H1 (cell line): ENCODE data around the gene KCTD21. TPM values are rescaled to one million over a fixed set of nuclear protein-coding genes. Genes with fewer than 3 reads are reported as not detected.

Experiments used
- CTCF ChIA-PET: fragments of 300-600 bp; sonication (Branson Sonifier 250); formaldehyde crosslinking; loops from one replicate; lab custom pipeline; 2021; ENCODE audit not compliant: partially characterized antibody; lab: Charles Lee
- POLR2A ChIA-PET: fragments of 300-600 bp; sonication (Branson Sonifier 250); formaldehyde crosslinking; loops from one replicate; lab custom pipeline; 2021; ENCODE audit warnings: inconsistent platforms; ENCODE audit not compliant: partially characterized antibody; lab: Charles Lee
- DNase-seq, 2 experiments: peaks; one replicate each; pipeline versions ENCODE4 v3.0.0 to v3.0.0-alpha.2; 2010 to 2022; ENCODE audit warnings: low spot score in 2 of 2, low read depth in 1 of 2, mixed read lengths in 1 of 2
- FAIRE-seq: peaks from 2 replicates; lab custom pipeline; 2011; peaks lifted over from hg19 to GRCh38; lab: Jason Lieb, UNC
- H2AFZ ChIP-seq: 2 replicates; pipeline ENCODE4 v1.8.1; 2012; ENCODE audit warnings: low read length, inconsistent platforms
- H2AK5ac ChIP-seq: 2 replicates; pipeline ENCODE4 v1.6.1; 2013; ENCODE audit warnings: low read depth, low read length
- H2BK120ac ChIP-seq: replicated peaks from 2 replicates; pipeline ENCODE3; 2013; ENCODE audit warnings: low read depth, low read length, inconsistent platforms
- H2BK12ac ChIP-seq: 2 replicates; pipeline ENCODE4 v1.6.1; 2013; ENCODE audit warnings: low read depth, low read length
- H2BK15ac ChIP-seq: 2 replicates; pipeline ENCODE4 v1.6.1; 2013; ENCODE audit warnings: low read length
- H2BK20ac ChIP-seq: 2 replicates; pipeline ENCODE4 v1.6.1; 2013; ENCODE audit warnings: low read length
- H2BK5ac ChIP-seq: 2 replicates; pipeline ENCODE4 v1.6.1; 2013; ENCODE audit warnings: low read depth, low read length
- H3K14ac ChIP-seq: 2 replicates; pipeline ENCODE4 v1.6.1; 2013; ENCODE audit warnings: inconsistent platforms; ENCODE audit not compliant: insufficient read length
- H3K18ac ChIP-seq: 2 replicates; pipeline ENCODE4 v1.6.1; 2013; ENCODE audit warnings: low read length; ENCODE audit errors: extremely low read depth
- H3K23ac ChIP-seq: 2 replicates; pipeline ENCODE4 v1.6.1; 2013; ENCODE audit warnings: inconsistent platforms; ENCODE audit not compliant: insufficient read length
- H3K23me2 ChIP-seq: 2 replicates; pipeline ENCODE4 v1.6.1; 2013; ENCODE audit warnings: low read depth, low read length
- H3K27ac ChIP-seq: 2 replicates; pipeline ENCODE4 v1.6.1; 2011; ENCODE audit warnings: low read depth, low read length, inconsistent platforms
- H3K27me3 ChIP-seq, 4 experiments: replicated peaks in 1 of 4; 1 replicate in 1 of 4; 2 replicates in 3 of 4; pipeline versions ENCODE4 v1.6.1 to v1.8.1; 2011 to 2013; ENCODE audit warnings: low read length in 3 of 4, mild to moderate bottlenecking in 3 of 4, inconsistent platforms in 2 of 4, mixed read lengths in 2 of 4, moderate library complexity in 1 of 4; ENCODE audit not compliant: control insufficient read depth in 3 of 4, insufficient read depth in 3 of 4; ENCODE audit errors: extremely low read depth in 1 of 4
- H3K36me3 ChIP-seq, 4 experiments: 2 replicates each; pipeline versions ENCODE4 v1.6.1 to v1.8.1; 2011 to 2013; ENCODE audit warnings: mild to moderate bottlenecking in 4 of 4, low read length in 3 of 4, moderate library complexity in 2 of 4, control low read depth in 1 of 4, inconsistent platforms in 1 of 4; ENCODE audit not compliant: insufficient read depth in 4 of 4, control insufficient read depth in 2 of 4
- H3K4ac ChIP-seq: replicated peaks from 2 replicates; pipeline ENCODE3; 2013; ENCODE audit warnings: low read length, low read depth, mixed read lengths, inconsistent platforms; ENCODE audit not compliant: insufficient read length
- H3K4me1 ChIP-seq, 4 experiments: replicated peaks in 1 of 4; 1 replicate in 1 of 4; 2 replicates in 3 of 4; pipeline versions ENCODE4 v1.6.1 to v1.8.1; 2011 to 2013; ENCODE audit warnings: low read length in 3 of 4, inconsistent platforms in 2 of 4, mixed read lengths in 1 of 4; ENCODE audit not compliant: insufficient read depth in 4 of 4, control insufficient read depth in 3 of 4
- H3K4me2 ChIP-seq, 2 experiments: 2 replicates each; pipeline versions ENCODE4 v1.6.1 to v1.8.1; 2011 to 2013; ENCODE audit warnings: low read depth in 2 of 2, low read length in 2 of 2, control low read depth in 1 of 2, inconsistent platforms in 1 of 2, mild to moderate bottlenecking in 1 of 2; ENCODE audit not compliant: insufficient read depth in 1 of 2
- H3K4me3 ChIP-seq, 4 experiments: fragments of 200-600, 300-600 bp in 1 of 4; sonication (generic), shearing (Covaris generic), sonication (Bioruptor Twin) in 1 of 4; 2 replicates each; pipeline versions ENCODE4 v1.5.1 to v1.8.1; 2011 to 2016; ENCODE audit warnings: low read length in 4 of 4, low read depth in 3 of 4, control low read depth in 2 of 4, inconsistent platforms in 2 of 4, mild to moderate bottlenecking in 2 of 4, mixed read lengths in 1 of 4, moderate library complexity in 1 of 4; ENCODE audit not compliant: insufficient read depth in 2 of 4; ENCODE audit errors: extremely low read depth in 1 of 4
- H3K56ac ChIP-seq: replicated peaks from 2 replicates; pipeline ENCODE3; 2013; ENCODE audit warnings: low read depth, mild to moderate bottlenecking, mixed read lengths, low read length, inconsistent platforms; ENCODE audit not compliant: insufficient read length
- H3K79me1 ChIP-seq: 2 replicates; pipeline ENCODE4 v1.6.1; 2013; ENCODE audit warnings: low read depth, low read length, control low read depth
- H3K79me2 ChIP-seq, 2 experiments: 2 replicates each; pipeline versions ENCODE4 v1.6.1 to v1.8.1; 2012 to 2013; ENCODE audit warnings: low read length in 2 of 2, mild to moderate bottlenecking in 2 of 2, inconsistent platforms in 1 of 2; ENCODE audit not compliant: insufficient read depth in 2 of 2, control insufficient read depth in 1 of 2
- H3K9ac ChIP-seq, 4 experiments: replicated peaks in 1 of 4; 1 replicate in 1 of 4; 2 replicates in 3 of 4; pipeline versions ENCODE4 v1.6.1 to v1.8.1; 2011 to 2013; ENCODE audit warnings: low read depth in 3 of 4, low read length in 3 of 4, control low read depth in 2 of 4, mild to moderate bottlenecking in 2 of 4, moderate library complexity in 2 of 4, inconsistent platforms in 1 of 4; ENCODE audit errors: extremely low read depth in 1 of 4
- H3K9me3 ChIP-seq, 2 experiments: 2 replicates each; pipeline versions ENCODE4 v1.6.1 to v1.8.1; 2012 to 2013; ENCODE audit warnings: mild to moderate bottlenecking in 2 of 2, moderate library complexity in 2 of 2, control low read depth in 1 of 2, inconsistent platforms in 1 of 2, low read depth in 1 of 2, low read length in 1 of 2, mixed read lengths in 1 of 2; ENCODE audit not compliant: insufficient read depth in 2 of 2
- H4K20me1 ChIP-seq, 2 experiments: replicated peaks in 1 of 2; 2 replicates each; pipeline versions ENCODE3 to v1.8.1; 2011 to 2013; ENCODE audit warnings: inconsistent platforms in 2 of 2, low read length in 2 of 2, mild to moderate bottlenecking in 1 of 2; ENCODE audit not compliant: insufficient read depth in 2 of 2, control insufficient read depth in 1 of 2
- H4K5ac ChIP-seq: 2 replicates; pipeline ENCODE4 v1.6.1; 2013; ENCODE audit warnings: low read length, low read depth, mixed read lengths, inconsistent platforms; ENCODE audit not compliant: insufficient read length
- H4K8ac ChIP-seq: 2 replicates; pipeline ENCODE4 v1.8.0; 2013; ENCODE audit warnings: mild to moderate bottlenecking, moderate library complexity, low read length, inconsistent platforms; ENCODE audit not compliant: insufficient read depth; ENCODE audit errors: extremely low read depth
- H4K91ac ChIP-seq: replicated peaks from 2 replicates; pipeline ENCODE3; 2013; ENCODE audit warnings: low read length, mixed read lengths, inconsistent platforms; ENCODE audit not compliant: insufficient read length
- ATF2 ChIP-seq: IDR thresholded peaks from 2 replicates; pipeline ENCODE4 v1.6.1; 2012; ENCODE audit warnings: low read length, inconsistent platforms
- BACH1 ChIP-seq: IDR thresholded peaks from 2 replicates; pipeline ENCODE4 v1.6.1; 2012; ENCODE audit warnings: low read length, improper control_type of control experiment
- CHD2 ChIP-seq: IDR thresholded peaks from 2 replicates; pipeline ENCODE4 v1.6.1; 2012; ENCODE audit warnings: low read length, improper control_type of control experiment
- CREB1 ChIP-seq: IDR thresholded peaks from 2 replicates; pipeline ENCODE4 v1.6.1; 2012; ENCODE audit warnings: inconsistent platforms
- EZH2 ChIP-seq: fragments of 200-600 bp; sonication (generic); IDR thresholded peaks from 2 replicates; pipeline ENCODE4 v1.7.1; 2012; ENCODE audit warnings: low read depth, mild to moderate bottlenecking, moderate library complexity, low read length, inconsistent platforms; ENCODE audit not compliant: severe bottlenecking
- GTF2F1 ChIP-seq: IDR thresholded peaks from 2 replicates; pipeline ENCODE4 v1.6.1; 2012; ENCODE audit warnings: low read depth, low read length, improper control_type of control experiment, borderline replicate concordance
- POLR2AphosphoS5 ChIP-seq: IDR thresholded peaks from 2 replicates; pipeline ENCODE4 v1.6.1; 2011; ENCODE audit warnings: low read depth, low read length
- RNF2 ChIP-seq: fragments of 200-900, 300-1000 bp; sonication (generic); IDR thresholded peaks from 2 replicates; pipeline ENCODE4 v1.7.1; 2016; ENCODE audit warnings: borderline replicate concordance, low read depth, mild to moderate bottlenecking, antibody characterized with exemption, low read length; ENCODE audit not compliant: poor library complexity, severe bottlenecking; ENCODE audit errors: missing control alignments
- SAP30 ChIP-seq: fragments of 300-600 bp; sonication (generic); IDR thresholded peaks from 2 replicates; pipeline ENCODE4 v1.7.1; 2012; ENCODE audit warnings: low read length, moderate library complexity, mild to moderate bottlenecking, inconsistent platforms; ENCODE audit not compliant: insufficient read depth, insufficient replicate concordance
- SIX5 ChIP-seq: IDR thresholded peaks from 2 replicates; pipeline ENCODE4 v1.6.1; 2011; ENCODE audit warnings: mild to moderate bottlenecking, low read depth, low read length
- WGBS, 2 experiments: shearing (Covaris generic) in 1 of 2; methylation state at CpG; one replicate each; pipeline versions ENCODE4 v1.1.6 to v1.1.7; 2013 to 2015; ENCODE audit warnings: low lambda C conversion rate in 2 of 2, mixed read lengths in 2 of 2, inconsistent platforms in 1 of 2, low coverage in 1 of 2, missing lambda C conversion rate in 1 of 2; ENCODE audit not compliant: insufficient replicate concordance in 2 of 2, insufficient coverage in 1 of 2, insufficient read length in 1 of 2; ENCODE audit errors: extremely low coverage in 1 of 2, missing lambda C conversion rate in 1 of 2; 5-methylcytosine and 5-hydroxymethylcytosine counted together
- polyA plus RNA-seq, 7 experiments: library from polyadenylated mRNA; depleted of rRNA in 3 of 7; stranded (reverse) in 5 of 7; unstranded in 2 of 7; fragments of >200 nt in 5 of 7; fragments of 200-250 nt in 2 of 7; gene quantifications; 1 replicate in 5 of 7; 2 replicates in 1 of 7; 4 replicates in 1 of 7; pipeline versions ENCODE4 v1.2.1 to v1.2.3, GENCODE V29; 2011 to 2013; ENCODE audit warnings: missing spikeins in 2 of 7, mixed read lengths in 2 of 7
- total RNA-seq: library from RNA; stranded (reverse); fragmentation: NEBNext Ultra II Directional; extraction: Animal tissue kit (Norgen Biotek cat#: 25700); gene quantifications from 2 replicates; pipeline ENCODE4 v1.2.1, GENCODE V29; 2021
- TF ChIP-seq, protein P1 (sequence below): IDR thresholded peaks from 2 replicates; pipeline ENCODE4 v1.6.1; 2012; ENCODE audit warnings: inconsistent platforms

KCTD21 gene
- total and polyA plus RNA-seq, 2 of the 8 experiments (the other 6 are each of a cell fraction or from before 2014, with no cell fraction given), result 3.2 to 4.1 TPM

DNA sequence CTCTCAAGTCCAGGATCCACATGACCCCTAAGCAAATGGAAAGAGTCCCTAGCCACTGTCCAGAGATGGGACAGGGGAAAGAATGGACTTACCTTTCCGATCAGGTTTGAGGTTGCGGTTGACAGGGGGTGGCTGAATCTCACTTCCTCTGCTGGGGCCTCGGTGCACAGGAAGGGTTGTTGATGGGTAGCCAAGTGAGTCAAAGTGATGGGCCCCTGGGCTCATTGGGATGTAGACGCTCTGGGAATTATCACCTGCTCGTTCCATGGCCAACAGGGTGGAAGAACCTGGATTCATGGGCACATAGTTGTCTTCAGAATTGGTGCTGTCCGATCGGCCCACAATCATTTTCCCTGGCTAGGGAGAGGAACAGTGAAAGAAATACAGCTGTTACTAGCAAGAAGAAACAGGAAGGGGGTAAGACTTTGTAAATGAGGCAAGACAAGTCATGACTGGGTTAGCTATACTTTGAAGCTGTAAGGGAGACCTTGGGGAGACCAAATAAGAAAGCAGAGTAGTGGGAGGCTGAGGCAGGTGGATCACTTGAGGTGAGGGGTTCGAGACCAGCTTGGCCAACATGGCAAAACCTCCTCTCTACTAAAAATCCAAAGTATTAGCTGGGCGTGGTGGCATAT is 35.0 kb upstream of the KCTD21 start:
- Histone ChIP-seq H2BK15ac (no peak overlapping the region), H3K14ac (no peak overlapping the region), H2BK20ac (no peak overlapping the region), H3K23ac (no peak overlapping the region), H4K20me1 (peaks cover 0 to 2% of the 10 kb centered on the region in 2 experiments), H3K4me2 (no peak overlapping the region), H3K79me2 (no peaks in the 10 kb centered on the region), H4K5ac (no peak overlapping the region), H3K79me1 (no peaks in the 10 kb centered on the region), H4K91ac (no peak overlapping the region), H2AFZ (no peak overlapping the region), H3K36me3 (peaks cover 0 to 4% (median 1%) of the 10 kb centered on the region in 4 experiments; a peak in 2 of 8 replicates), H2BK120ac (no peak overlapping the region), H4K8ac (no peak overlapping the region), H3K23me2 (no peaks in the 10 kb centered on the region), H3K9ac (no peak overlapping the region), H2BK5ac (no peak overlapping the region), H3K27ac (no peak overlapping the region), H3K9me3 (no peaks in the 10 kb centered on the region), H3K4ac (no peak overlapping the region), H3K4me3 (no peak overlapping the region), H3K4me1 (no peaks in the 10 kb centered on the region), H3K56ac (no peak overlapping the region), H3K18ac (no peak overlapping the region), H3K27me3 (no peaks in the 10 kb centered on the region), H2AK5ac (no peak overlapping the region), H2BK12ac (no peak overlapping the region)
- FAIRE-seq (no peak), DNase-seq (no peak)
- TF ChIP-seq ATF2 (no peak), BACH1 (no peak), GTF2F1 (no peak), RNF2 (no peak), SIX5 (no peak), CREB1 (no peak), POLR2AphosphoS5 (no peak), EZH2 (no peak), CHD2 (no peak), SAP30 (no peak)
- TF ChIP-seq, protein P1, sequence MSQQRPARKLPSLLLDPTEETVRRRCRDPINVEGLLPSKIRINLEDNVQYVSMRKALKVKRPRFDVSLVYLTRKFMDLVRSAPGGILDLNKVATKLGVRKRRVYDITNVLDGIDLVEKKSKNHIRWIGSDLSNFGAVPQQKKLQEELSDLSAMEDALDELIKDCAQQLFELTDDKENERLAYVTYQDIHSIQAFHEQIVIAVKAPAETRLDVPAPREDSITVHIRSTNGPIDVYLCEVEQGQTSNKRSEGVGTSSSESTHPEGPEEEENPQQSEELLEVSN, result no peak
- 91% methylated on average over 9 of the region's 9 CpGs; no CpG with 5 or more reads in 1 of the 2 experiments for WGBS, 2 experiments
- ChIA-PET POLR2A (no interaction called here), CTCF (interaction anchor here (0.6 to 1.4 kb wide), 2 partner anchors 10 to 341 kb away, joined by 4 to 5 read pairs; no protein-coding TSS in a partner anchor)
